ENCODE data around the gene OR2H2. TPM values are rescaled to one million over a fixed set of nuclear protein-coding genes. Genes with fewer than 3 reads are reported as not detected.

The OR2H2 gene
- total RNA-seq, 2 experiments from 2014 or later: not detected

- no peaks in the 10 kb centered on the region; the same call in 1 of the 2 replicates for H4K20me1 ChIP-seq (ENCODE audit: insufficient read depth, low read length)
- ChIA-PET POLR2A (no interaction called here), CTCF (ENCODE audit: unreplicated experiment) (no interaction called here)
- TF ChIP-seq CTCF (conservative IDR thresholded peaks at IDR 0.05; ENCODE audit: low read length): no peak
- no peak for TF ChIP-seq EZH2phosphoT487 (IDR thresholded peaks at IDR 0.05; ENCODE audit: borderline replicate concordance, low read depth, low read length)
- H3K79me2 ChIP-seq (ENCODE audit: insufficient read depth, low read depth, low read length): no peaks in the 10 kb centered on the region
- no peak for DNase-seq (ENCODE audit: low spot score)
- no peak overlapping the region for H3K4me3 ChIP-seq (ENCODE audit: low read depth, low read length, poor library complexity, severe bottlenecking)
- H2AFZ ChIP-seq (ENCODE audit: low read length): no peak overlapping the region
- no peak overlapping the region for H3K4me2 ChIP-seq (ENCODE audit: low read length)
- H3K9me3 ChIP-seq (ENCODE audit: low read length): no peaks in the 10 kb centered on the region
- no peaks in the 10 kb centered on the region for H3K36me3 ChIP-seq (ENCODE audit: insufficient read depth, low read length)
- BruUV-seq (replicated peaks): no TSS peak
- intact Hi-C loops (cut with micrococcal nuclease; ENCODE audit: unreplicated experiment): no loop called here
- H3K4me1 ChIP-seq (ENCODE audit: insufficient read depth, low read length, poor library complexity, severe bottlenecking): peaks cover 18% of the 10 kb centered on the region
- H3K27ac ChIP-seq (ENCODE audit: low read depth, low read length, poor library complexity, severe bottlenecking): no peak overlapping the region
- H3K9me2 ChIP-seq (ENCODE audit: insufficient read depth, low read length): no peaks in the 10 kb centered on the region
Observed at GRCh38 chr6:29626948-29627754, 42.2 kb downstream of the OR2H2 start.

- intact Hi-C loops (cut with micrococcal nuclease; ENCODE audit: unreplicated experiment): no loop called here
- no peaks in the 10 kb centered on the region; the same call in 1 of the 2 replicates for H4K20me1 ChIP-seq (ENCODE audit: insufficient read depth, low read length)
- peak overlapping the region; percentile 69 for H3K4me3 ChIP-seq (ENCODE audit: low read depth, low read length, poor library complexity, severe bottlenecking)
- no peaks in the 10 kb centered on the region for H3K79me2 ChIP-seq (ENCODE audit: insufficient read depth, low read depth, low read length)
- peak; percentile 55 for DNase-seq (ENCODE audit: low spot score)
- H3K4me1 ChIP-seq (ENCODE audit: insufficient read depth, low read length, poor library complexity, severe bottlenecking): peaks cover 18% of the 10 kb centered on the region
- no peaks in the 10 kb centered on the region for H3K9me2 ChIP-seq (ENCODE audit: insufficient read depth, low read length)
- TF ChIP-seq EZH2phosphoT487 (IDR thresholded peaks at IDR 0.05; ENCODE audit: borderline replicate concordance, low read depth, low read length) (no peak), CTCF (conservative IDR thresholded peaks at IDR 0.05; ENCODE audit: low read length) (no peak)
- peak overlapping the region; percentile 78 for H2AFZ ChIP-seq (ENCODE audit: low read length)
- peak overlapping the region; percentile 74 for H3K4me2 ChIP-seq (ENCODE audit: low read length)
- H3K36me3 ChIP-seq (ENCODE audit: insufficient read depth, low read length): no peaks in the 10 kb centered on the region
- no TSS peak for BruUV-seq (replicated peaks)
- no peak overlapping the region for H3K27ac ChIP-seq (ENCODE audit: low read depth, low read length, poor library complexity, severe bottlenecking)
- ChIA-PET POLR2A (no interaction called here), CTCF (ENCODE audit: unreplicated experiment) (no interaction called here)
- H3K9me3 ChIP-seq (ENCODE audit: low read length): no peaks in the 10 kb centered on the region
Observed at GRCh38 chr6:29627755-29628418, 43.0 kb downstream of the OR2H2 start.
